ENCODE data around the gene STRN4. TPM values are rescaled to one million over a fixed set of nuclear protein-coding genes. Genes with fewer than 3 reads are reported as not detected.

STRN4 gene
- polyA plus RNA-seq, 3 donors: 37.5 to 239 (median 48.0) TPM

DNA sequence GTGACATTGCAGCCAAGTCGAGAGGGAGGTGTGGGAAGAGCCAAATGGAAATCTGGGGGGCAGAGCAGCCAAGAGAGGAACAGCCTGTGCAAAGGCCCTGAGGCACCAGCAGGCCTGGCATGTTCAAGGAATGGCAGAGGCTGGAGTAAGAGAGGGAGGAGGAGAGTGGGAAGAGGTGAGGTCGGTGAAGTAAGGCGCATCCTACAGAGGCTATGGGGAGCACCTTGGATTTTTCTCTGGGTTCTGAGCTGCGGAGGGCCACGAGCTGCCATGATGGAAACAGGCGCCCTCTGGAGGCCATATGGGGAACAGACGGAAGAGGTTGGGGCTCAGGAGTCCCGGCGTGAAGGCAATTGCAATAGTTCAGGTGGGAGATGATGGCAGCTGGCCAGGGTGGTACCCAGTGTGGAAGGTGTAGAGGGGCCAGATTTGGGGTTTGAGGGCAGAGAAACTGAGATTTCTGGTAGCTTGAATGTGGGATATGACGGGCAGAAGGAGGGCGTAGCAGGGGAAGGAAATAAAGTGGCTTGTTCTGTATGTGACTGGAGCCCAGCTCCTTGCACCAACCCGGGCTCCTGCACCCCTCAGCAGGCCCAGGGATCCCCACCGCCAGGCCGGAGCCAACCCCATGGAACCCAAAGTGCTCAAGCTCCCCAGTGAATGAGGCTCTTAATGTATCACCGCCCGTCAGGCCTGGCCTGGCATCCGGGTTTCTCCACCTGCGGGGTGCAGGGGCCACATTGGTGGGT, 20.5 kb upstream of the STRN4 start:
- H3K9ac ChIP-seq (ENCODE audit: insufficient read depth, low read length, poor library complexity, severe bottlenecking): no peak overlapping the region
- H4K20me1 ChIP-seq (ENCODE audit: insufficient read depth, low read length): no peaks in the 10 kb centered on the region
- H3K79me2 ChIP-seq (ENCODE audit: insufficient read depth, low read length): no peaks in the 10 kb centered on the region
- Mint-ChIP-seq H3K9me3 (no peaks in the 10 kb centered on the region), H3K4me3 (no peak overlapping the region), H3K27me3 (ENCODE audit: low read depth in 3 of 3) (peaks cover 0 to 2% (median 1%) of the 10 kb centered on the region in 3 donors), H3K27ac (peak overlapping the region in 1 of 7 donors; percentile 1), H3K4me1 (peaks cover 12% of the 10 kb centered on the region), H3K36me3 (peaks cover 0 to 4% of the 10 kb centered on the region in 2 donors)
- no peaks in the 10 kb centered on the region for H3K36me3 ChIP-seq (replicated peaks in 1 of 2; ENCODE audit: control insufficient read depth in 1 of 2, insufficient read depth in 2 of 2, low read length in 2 of 2)
- H3K4me3 ChIP-seq (replicated peaks in 1 of 3; ENCODE audit: low read depth in 2 of 3, low read length in 3 of 3): no peak overlapping the region
- WGBS (ENCODE audit: insufficient coverage): 48% methylated on average over 14 of the region's 18 CpGs
- H3K9me3 ChIP-seq (replicated peaks in 1 of 2; ENCODE audit: control insufficient read depth in 1 of 2, insufficient read depth in 1 of 2, low read length in 2 of 2): no peaks in the 10 kb centered on the region
- no peak overlapping the region for H3K27ac ChIP-seq (ENCODE audit: low read depth in 1 of 2, low read length in 2 of 2)
- TF ChIP-seq, protein P1, sequence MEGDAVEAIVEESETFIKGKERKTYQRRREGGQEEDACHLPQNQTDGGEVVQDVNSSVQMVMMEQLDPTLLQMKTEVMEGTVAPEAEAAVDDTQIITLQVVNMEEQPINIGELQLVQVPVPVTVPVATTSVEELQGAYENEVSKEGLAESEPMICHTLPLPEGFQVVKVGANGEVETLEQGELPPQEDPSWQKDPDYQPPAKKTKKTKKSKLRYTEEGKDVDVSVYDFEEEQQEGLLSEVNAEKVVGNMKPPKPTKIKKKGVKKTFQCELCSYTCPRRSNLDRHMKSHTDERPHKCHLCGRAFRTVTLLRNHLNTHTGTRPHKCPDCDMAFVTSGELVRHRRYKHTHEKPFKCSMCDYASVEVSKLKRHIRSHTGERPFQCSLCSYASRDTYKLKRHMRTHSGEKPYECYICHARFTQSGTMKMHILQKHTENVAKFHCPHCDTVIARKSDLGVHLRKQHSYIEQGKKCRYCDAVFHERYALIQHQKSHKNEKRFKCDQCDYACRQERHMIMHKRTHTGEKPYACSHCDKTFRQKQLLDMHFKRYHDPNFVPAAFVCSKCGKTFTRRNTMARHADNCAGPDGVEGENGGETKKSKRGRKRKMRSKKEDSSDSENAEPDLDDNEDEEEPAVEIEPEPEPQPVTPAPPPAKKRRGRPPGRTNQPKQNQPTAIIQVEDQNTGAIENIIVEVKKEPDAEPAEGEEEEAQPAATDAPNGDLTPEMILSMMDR (IDR thresholded peaks at IDR 0.05): peak; percentile 87
- intact Hi-C loops (cut with micrococcal nuclease): no loop called here
- H3K27me3 ChIP-seq (ENCODE audit: control insufficient read depth in 2 of 2, insufficient read depth in 2 of 2, low read length in 2 of 2): no peaks in the 10 kb centered on the region
- H3K4me2 ChIP-seq (replicated peaks; ENCODE audit: extremely low read depth, low read length, poor library complexity, severe bottlenecking): no peak overlapping the region
- H2AFZ ChIP-seq (ENCODE audit: insufficient read depth, low read depth, low read length, poor library complexity, severe bottlenecking): no peak overlapping the region
- peaks cover 0 to 2% of the 10 kb centered on the region in 2 donors for H3K4me1 ChIP-seq (ENCODE audit: control insufficient read depth in 1 of 2, insufficient read depth in 2 of 2, low read length in 2 of 2)
- DNase-seq: peak; percentile 39 to 63 (median 53)

DNA sequence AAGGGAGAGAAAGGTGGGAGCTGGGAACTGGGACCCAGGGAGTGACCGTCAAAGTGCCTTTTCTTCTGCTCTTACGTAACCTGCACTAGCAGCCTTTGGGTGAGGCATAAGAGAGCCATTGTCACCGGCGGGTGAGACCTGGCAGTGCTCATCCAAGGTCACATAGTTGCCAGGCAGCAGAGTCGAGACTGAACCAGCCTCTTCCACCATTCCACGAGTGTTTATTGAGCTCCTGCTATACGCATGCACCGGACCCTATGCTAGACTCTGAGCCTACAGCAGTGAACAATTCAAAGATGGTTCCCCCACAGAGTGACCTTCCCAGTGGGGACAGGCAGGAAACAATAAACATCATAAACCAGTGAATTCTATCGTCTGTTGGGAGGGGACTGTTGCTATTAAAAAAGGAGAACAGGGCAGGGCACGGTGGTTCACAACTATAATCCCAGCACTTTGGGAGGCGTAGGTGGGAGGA, 18.6 kb upstream of the STRN4 start:
- Histone ChIP-seq H4K20me1 (ENCODE audit: insufficient read depth, low read length) (no peaks in the 10 kb centered on the region), H3K9ac (ENCODE audit: insufficient read depth, low read length, poor library complexity, severe bottlenecking) (no peak overlapping the region), H3K4me1 (ENCODE audit: control insufficient read depth in 1 of 2, insufficient read depth in 2 of 2, low read length in 2 of 2) (peaks cover under 1 to 2% of the 10 kb centered on the region in 2 donors), H3K27ac (ENCODE audit: low read depth in 1 of 2, low read length in 2 of 2) (peak overlapping the region in 1 of 2 donors; percentile 20), H2AFZ (ENCODE audit: insufficient read depth, low read depth, low read length, poor library complexity, severe bottlenecking) (no peak overlapping the region), H3K79me2 (ENCODE audit: insufficient read depth, low read length) (no peaks in the 10 kb centered on the region), H3K4me3 (replicated peaks in 1 of 3; ENCODE audit: low read depth in 2 of 3, low read length in 3 of 3) (no peak overlapping the region), H3K9me3 (replicated peaks in 1 of 2; ENCODE audit: control insufficient read depth in 1 of 2, insufficient read depth in 1 of 2, low read length in 2 of 2) (no peaks in the 10 kb centered on the region), H3K36me3 (replicated peaks in 1 of 2; ENCODE audit: control insufficient read depth in 1 of 2, insufficient read depth in 2 of 2, low read length in 2 of 2) (no peaks in the 10 kb centered on the region), H3K27me3 (ENCODE audit: control insufficient read depth in 2 of 2, insufficient read depth in 2 of 2, low read length in 2 of 2) (no peaks in the 10 kb centered on the region), H3K4me2 (replicated peaks; ENCODE audit: extremely low read depth, low read length, poor library complexity, severe bottlenecking) (no peak overlapping the region)
- DNase-seq: no peak
- Mint-ChIP-seq H3K27me3 (ENCODE audit: low read depth in 3 of 3) (peaks cover 0 to 2% (median 1%) of the 10 kb centered on the region in 3 donors), H3K36me3 (peaks cover 0 to 2% of the 10 kb centered on the region in 2 donors), H3K4me3 (no peak overlapping the region), H3K9me3 (no peaks in the 10 kb centered on the region), H3K4me1 (peaks cover 18% of the 10 kb centered on the region), H3K27ac (peak overlapping the region in 3 of 7 donors; percentile 15 to 46 (median 26))
- WGBS (ENCODE audit: insufficient coverage): 64% methylated on average over 8 of the region's 11 CpGs
- intact Hi-C loops (cut with micrococcal nuclease): no loop called here
- TF ChIP-seq, protein P1 (IDR thresholded peaks at IDR 0.05): no peak

Data from CD14-positive monocyte (primary cell).